SK-N-SH treated with all-trans-retinoic acid at 6 μM for 48 hours (cell line): ENCODE data around the gene ACAA1.

Experiments used
- ATAC-seq: fragments of 200-7000 bp; cut with Tn5 transposase; 3 replicates; pipeline ENCODE4 v1.9.1; 2020; ENCODE audit warnings: mild to moderate bottlenecking, moderate library complexity
- BACH2 ChIP-seq: fragments of 250-450 bp; sonication (Bioruptor Pico); IDR thresholded peaks from 2 replicates; pipeline ENCODE4 v1.9.0; 2021; ENCODE audit warnings: mild to moderate bottlenecking, borderline replicate concordance
- CSDC2 ChIP-seq: fragments of 250-450 bp; sonication (Bioruptor Pico); IDR thresholded peaks from 2 replicates; pipeline ENCODE4 v1.5.0; 2020; ENCODE audit warnings: mild to moderate bottlenecking, moderate library complexity
- ESRRG ChIP-seq: fragments of 250-450 bp; sonication (Bioruptor Pico); IDR thresholded peaks from 2 replicates; pipeline ENCODE4 v1.6.1; 2021; ENCODE audit warnings: mild to moderate bottlenecking
- GLIS3 ChIP-seq: fragments of 250-450 bp; sonication (Bioruptor Pico); IDR thresholded peaks from 2 replicates; pipeline ENCODE4 v1.5.0; 2020; ENCODE audit warnings: mild to moderate bottlenecking, moderate library complexity
- ISL1 ChIP-seq: fragments of 250-450 bp; sonication (Bioruptor Pico); IDR thresholded peaks from 2 replicates; pipeline ENCODE4 v2.1.2; 2022; ENCODE audit warnings: mild to moderate bottlenecking, moderate library complexity
- OSR1 ChIP-seq: fragments of 250-450 bp; sonication (Bioruptor Pico); IDR thresholded peaks from 2 replicates; pipeline ENCODE4 v1.8.0; 2022; ENCODE audit warnings: moderate library complexity, mild to moderate bottlenecking, inconsistent platforms
- SNAI2 ChIP-seq: fragments of 250-450 bp; sonication (Bioruptor Pico); IDR thresholded peaks from 2 replicates; pipeline ENCODE4 v1.5.0; 2020; ENCODE audit warnings: mild to moderate bottlenecking, moderate library complexity
- TOX ChIP-seq: fragments of 250-450 bp; sonication (Bioruptor Pico); IDR thresholded peaks from 2 replicates; pipeline ENCODE4 v1.8.0; 2021; ENCODE audit warnings: mild to moderate bottlenecking, moderate library complexity, borderline replicate concordance
- ZC3H10 ChIP-seq: fragments of 250-450 bp; sonication (Bioruptor Pico); IDR thresholded peaks from 2 replicates; pipeline ENCODE4 v1.5.1; 2021; ENCODE audit warnings: mild to moderate bottlenecking, moderate library complexity
- ZFP3 ChIP-seq: fragments of 250-450 bp; sonication (Bioruptor Pico); IDR thresholded peaks from 2 replicates; pipeline ENCODE4 v1.5.0; 2020; ENCODE audit warnings: mild to moderate bottlenecking, moderate library complexity
- ZFP30 ChIP-seq: fragments of 450-650 bp; formaldehyde crosslinking; IDR thresholded peaks from 2 replicates; pipeline ENCODE4 v1.5.0; 2022; ENCODE audit warnings: mild to moderate bottlenecking, moderate library complexity
- ZNF565 ChIP-seq: fragments of 450-650 bp; formaldehyde crosslinking; conservative IDR thresholded peaks from 2 replicates; pipeline ENCODE4 v1.5.0; 2020; ENCODE audit warnings: low read depth, mild to moderate bottlenecking, moderate library complexity
- ZNF8 ChIP-seq: fragments of 450-650 bp; formaldehyde crosslinking; IDR thresholded peaks from 2 replicates; pipeline ENCODE4 v1.5.0; 2020; ENCODE audit warnings: mild to moderate bottlenecking, moderate library complexity
- TF ChIP-seq, protein P1 (sequence below): fragments of 250-450 bp; sonication (Bioruptor Pico); IDR thresholded peaks from 2 replicates; pipeline ENCODE4 v1.8.0; 2021; ENCODE audit warnings: low read depth, mild to moderate bottlenecking, moderate library complexity, borderline replicate concordance
- TF ChIP-seq, protein P2 (sequence below): fragments of 250-450 bp; sonication (Bioruptor Pico); IDR thresholded peaks from 2 replicates; pipeline ENCODE4 v1.5.1; 2020; ENCODE audit warnings: low read depth, mild to moderate bottlenecking, moderate library complexity
- TF ChIP-seq, protein P3 (sequence below): fragments of 250-450 bp; sonication (Bioruptor Pico); IDR thresholded peaks from 2 replicates; pipeline ENCODE4 v1.5.1; 2021; ENCODE audit warnings: mild to moderate bottlenecking, moderate library complexity
- TF ChIP-seq, protein P4 (sequence below): fragments of 250-450 bp; sonication (Bioruptor Pico); IDR thresholded peaks from 2 replicates; pipeline ENCODE4 v1.5.0; 2020; ENCODE audit warnings: mild to moderate bottlenecking, moderate library complexity
- TF ChIP-seq, protein P5 (sequence below): fragments of 250-450 bp; sonication (Bioruptor Pico); IDR thresholded peaks from 2 replicates; pipeline ENCODE4 v1.8.0; 2020; ENCODE audit warnings: mild to moderate bottlenecking, moderate library complexity, borderline replicate concordance

The ACAA1 gene

DNA sequence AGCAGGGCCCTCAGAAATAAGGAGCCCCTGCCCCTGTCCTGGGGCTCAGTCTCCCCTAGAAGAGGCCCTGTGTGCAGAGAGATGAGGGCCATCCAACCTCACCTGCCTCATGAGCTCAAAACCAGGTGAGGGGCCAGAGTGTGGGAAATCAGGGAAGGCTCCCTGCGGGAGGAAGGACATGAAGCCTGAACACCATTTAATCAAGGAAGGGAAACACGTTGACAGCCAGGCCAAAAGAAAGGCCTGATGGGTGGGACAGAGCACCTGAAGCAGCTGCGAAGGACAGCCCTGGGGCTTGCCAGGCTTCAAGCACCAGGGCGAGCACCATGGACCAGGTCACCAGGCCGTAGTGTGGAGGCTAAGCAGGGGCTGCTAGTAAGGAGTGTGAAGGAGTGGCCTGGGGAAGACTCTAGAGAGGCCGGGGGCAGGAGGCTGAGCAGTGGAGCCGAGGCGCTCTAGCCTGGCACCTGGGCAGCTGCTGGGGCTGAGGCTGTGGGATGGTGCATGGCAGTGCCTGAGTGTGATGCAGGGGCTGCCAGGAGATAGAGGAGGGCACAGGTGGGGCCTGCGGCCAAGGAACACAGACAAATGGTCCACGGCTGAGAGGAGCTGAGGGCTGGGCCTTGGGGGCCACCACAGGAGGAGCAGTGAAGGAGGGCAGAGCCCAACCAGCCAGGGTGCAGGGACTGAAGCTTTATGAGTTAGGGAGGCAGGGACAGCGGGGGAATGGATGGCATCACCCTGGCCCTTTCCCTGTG, 16.1 kb downstream of the ACAA1 start:
- no peak for TF ChIP-seq TOX
- TF ChIP-seq, protein P1, sequence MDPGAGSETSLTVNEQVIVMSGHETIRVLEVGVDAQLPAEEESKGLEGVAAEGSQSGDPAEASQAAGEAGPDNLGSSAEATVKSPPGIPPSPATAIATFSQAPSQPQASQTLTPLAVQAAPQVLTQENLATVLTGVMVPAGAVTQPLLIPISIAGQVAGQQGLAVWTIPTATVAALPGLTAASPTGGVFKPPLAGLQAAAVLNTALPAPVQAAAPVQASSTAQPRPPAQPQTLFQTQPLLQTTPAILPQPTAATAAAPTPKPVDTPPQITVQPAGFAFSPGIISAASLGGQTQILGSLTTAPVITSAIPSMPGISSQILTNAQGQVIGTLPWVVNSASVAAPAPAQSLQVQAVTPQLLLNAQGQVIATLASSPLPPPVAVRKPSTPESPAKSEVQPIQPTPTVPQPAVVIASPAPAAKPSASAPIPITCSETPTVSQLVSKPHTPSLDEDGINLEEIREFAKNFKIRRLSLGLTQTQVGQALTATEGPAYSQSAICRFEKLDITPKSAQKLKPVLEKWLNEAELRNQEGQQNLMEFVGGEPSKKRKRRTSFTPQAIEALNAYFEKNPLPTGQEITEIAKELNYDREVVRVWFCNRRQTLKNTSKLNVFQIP (CRISPR knock-in tag): no peak
- no peak for TF ChIP-seq ESRRG (CRISPR knock-in tag)
- TF ChIP-seq ZC3H10 (CRISPR knock-in tag): no peak
- no peak for TF ChIP-seq ISL1 (CRISPR knock-in tag)
- TF ChIP-seq CSDC2 (CRISPR knock-in tag): no peak
- TF ChIP-seq, protein P2, sequence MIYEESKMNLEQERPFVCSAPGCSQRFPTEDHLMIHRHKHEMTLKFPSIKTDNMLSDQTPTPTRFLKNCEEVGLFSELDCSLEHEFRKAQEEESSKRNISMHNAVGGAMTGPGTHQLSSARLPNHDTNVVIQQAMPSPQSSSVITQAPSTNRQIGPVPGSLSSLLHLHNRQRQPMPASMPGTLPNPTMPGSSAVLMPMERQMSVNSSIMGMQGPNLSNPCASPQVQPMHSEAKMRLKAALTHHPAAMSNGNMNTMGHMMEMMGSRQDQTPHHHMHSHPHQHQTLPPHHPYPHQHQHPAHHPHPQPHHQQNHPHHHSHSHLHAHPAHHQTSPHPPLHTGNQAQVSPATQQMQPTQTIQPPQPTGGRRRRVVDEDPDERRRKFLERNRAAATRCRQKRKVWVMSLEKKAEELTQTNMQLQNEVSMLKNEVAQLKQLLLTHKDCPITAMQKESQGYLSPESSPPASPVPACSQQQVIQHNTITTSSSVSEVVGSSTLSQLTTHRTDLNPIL: no peak
- TF ChIP-seq OSR1 (CRISPR knock-in tag): no peak
- no peak for TF ChIP-seq ZNF565 (CRISPR knock-in tag)
- TF ChIP-seq SNAI2: no peak
- no peak for TF ChIP-seq BACH2 (CRISPR knock-in tag)
- TF ChIP-seq ZFP30 (CRISPR knock-in tag): no peak
- no peak for TF ChIP-seq ZFP3 (CRISPR knock-in tag)
- no peak for TF ChIP-seq GLIS3 (CRISPR knock-in tag)
- TF ChIP-seq ZNF8: no peak
- TF ChIP-seq, protein P3, sequence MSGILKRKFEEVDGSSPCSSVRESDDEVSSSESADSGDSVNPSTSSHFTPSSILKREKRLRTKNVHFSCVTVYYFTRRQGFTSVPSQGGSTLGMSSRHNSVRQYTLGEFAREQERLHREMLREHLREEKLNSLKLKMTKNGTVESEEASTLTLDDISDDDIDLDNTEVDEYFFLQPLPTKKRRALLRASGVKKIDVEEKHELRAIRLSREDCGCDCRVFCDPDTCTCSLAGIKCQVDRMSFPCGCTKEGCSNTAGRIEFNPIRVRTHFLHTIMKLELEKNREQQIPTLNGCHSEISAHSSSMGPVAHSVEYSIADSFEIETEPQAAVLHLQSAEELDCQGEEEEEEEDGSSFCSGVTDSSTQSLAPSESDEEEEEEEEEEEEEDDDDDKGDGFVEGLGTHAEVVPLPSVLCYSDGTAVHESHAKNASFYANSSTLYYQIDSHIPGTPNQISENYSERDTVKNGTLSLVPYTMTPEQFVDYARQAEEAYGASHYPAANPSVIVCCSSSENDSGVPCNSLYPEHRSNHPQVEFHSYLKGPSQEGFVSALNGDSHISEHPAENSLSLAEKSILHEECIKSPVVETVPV (CRISPR knock-in tag): no peak
- TF ChIP-seq, protein P4, sequence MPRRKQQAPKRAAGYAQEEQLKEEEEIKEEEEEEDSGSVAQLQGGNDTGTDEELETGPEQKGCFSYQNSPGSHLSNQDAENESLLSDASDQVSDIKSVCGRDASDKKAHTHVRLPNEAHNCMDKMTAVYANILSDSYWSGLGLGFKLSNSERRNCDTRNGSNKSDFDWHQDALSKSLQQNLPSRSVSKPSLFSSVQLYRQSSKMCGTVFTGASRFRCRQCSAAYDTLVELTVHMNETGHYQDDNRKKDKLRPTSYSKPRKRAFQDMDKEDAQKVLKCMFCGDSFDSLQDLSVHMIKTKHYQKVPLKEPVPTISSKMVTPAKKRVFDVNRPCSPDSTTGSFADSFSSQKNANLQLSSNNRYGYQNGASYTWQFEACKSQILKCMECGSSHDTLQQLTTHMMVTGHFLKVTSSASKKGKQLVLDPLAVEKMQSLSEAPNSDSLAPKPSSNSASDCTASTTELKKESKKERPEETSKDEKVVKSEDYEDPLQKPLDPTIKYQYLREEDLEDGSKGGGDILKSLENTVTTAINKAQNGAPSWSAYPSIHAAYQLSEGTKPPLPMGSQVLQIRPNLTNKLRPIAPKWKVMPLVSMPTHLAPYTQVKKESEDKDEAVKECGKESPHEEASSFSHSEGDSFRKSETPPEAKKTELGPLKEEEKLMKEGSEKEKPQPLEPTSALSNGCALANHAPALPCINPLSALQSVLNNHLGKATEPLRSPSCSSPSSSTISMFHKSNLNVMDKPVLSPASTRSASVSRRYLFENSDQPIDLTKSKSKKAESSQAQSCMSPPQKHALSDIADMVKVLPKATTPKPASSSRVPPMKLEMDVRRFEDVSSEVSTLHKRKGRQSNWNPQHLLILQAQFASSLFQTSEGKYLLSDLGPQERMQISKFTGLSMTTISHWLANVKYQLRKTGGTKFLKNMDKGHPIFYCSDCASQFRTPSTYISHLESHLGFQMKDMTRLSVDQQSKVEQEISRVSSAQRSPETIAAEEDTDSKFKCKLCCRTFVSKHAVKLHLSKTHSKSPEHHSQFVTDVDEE: no peak
- ATAC-seq: no peak

DNA sequence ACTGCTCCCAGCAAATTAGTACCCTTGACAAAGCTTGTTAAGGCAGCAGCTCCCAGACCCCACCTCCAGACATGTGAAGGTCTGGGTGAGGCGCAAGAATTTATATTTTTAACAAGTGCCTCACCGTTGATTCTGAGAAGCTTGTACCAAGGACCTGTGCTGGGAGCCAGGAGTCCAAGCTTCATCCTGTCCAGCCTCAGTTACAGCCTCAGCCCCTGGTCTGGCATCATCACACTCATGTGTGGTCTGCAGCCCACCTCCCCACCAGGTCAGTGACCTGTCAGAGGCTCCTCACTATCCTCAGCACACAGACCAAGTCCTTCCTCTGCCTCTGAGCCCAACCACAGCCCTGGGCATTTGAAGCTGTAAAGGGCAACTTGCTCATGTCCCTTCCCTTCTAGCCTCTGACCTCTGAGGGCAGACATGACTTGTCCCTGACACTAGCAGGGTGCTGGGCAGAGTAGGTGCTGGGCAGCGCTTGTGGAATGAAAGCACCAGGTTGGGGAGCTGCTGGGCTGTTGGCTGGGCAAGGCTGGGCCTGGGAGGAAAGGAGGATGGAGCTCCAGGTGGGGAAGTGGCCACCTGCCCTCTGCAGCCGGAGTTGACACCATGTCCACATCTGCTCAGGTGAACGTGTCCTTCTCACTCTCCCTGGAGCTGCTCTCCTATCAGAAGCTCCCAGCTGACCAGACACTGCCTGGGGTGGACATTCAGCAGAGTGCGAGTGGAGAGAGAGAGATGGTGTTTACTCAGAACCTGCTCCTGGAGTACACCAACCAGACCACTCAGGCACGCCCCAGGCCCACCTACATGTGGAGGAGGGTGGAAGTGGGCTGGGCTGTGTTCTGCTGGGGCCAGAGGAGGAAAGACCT, 16.9 kb downstream of the ACAA1 start:
- no peak for ATAC-seq
- TF ChIP-seq, protein P4: no peak
- TF ChIP-seq TOX (no peak), SNAI2 (no peak), ZNF8 (no peak), CSDC2 (CRISPR knock-in tag) (no peak), BACH2 (CRISPR knock-in tag) (no peak), OSR1 (CRISPR knock-in tag) (no peak), ZC3H10 (CRISPR knock-in tag) (no peak)
- TF ChIP-seq, protein P3 (CRISPR knock-in tag): no peak
- TF ChIP-seq, protein P5, sequence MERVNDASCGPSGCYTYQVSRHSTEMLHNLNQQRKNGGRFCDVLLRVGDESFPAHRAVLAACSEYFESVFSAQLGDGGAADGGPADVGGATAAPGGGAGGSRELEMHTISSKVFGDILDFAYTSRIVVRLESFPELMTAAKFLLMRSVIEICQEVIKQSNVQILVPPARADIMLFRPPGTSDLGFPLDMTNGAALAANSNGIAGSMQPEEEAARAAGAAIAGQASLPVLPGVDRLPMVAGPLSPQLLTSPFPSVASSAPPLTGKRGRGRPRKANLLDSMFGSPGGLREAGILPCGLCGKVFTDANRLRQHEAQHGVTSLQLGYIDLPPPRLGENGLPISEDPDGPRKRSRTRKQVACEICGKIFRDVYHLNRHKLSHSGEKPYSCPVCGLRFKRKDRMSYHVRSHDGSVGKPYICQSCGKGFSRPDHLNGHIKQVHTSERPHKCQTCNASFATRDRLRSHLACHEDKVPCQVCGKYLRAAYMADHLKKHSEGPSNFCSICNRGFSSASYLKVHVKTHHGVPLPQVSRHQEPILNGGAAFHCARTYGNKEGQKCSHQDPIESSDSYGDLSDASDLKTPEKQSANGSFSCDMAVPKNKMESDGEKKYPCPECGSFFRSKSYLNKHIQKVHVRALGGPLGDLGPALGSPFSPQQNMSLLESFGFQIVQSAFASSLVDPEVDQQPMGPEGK (CRISPR knock-in tag): no peak
